HG03280 (cell line): ENCODE data around the gene SNAPC2.
"Not testable (repeated sequence)": the region's sequence is repeated elsewhere in the genome, so short reads cannot be mapped to it uniquely, and the experiment has no call there.

Experiments
- ATAC-seq: cut with Tn5 transposase; IDR thresholded peaks from one replicate; pipeline ENCODE4 v1.9.1; 2021; ENCODE audit warnings: mild to moderate bottlenecking, moderate library complexity; ENCODE audit not compliant: unreplicated experiment

The SNAPC2 gene

GRCh38 chr19:7888145-7888825, 31.9 kb upstream of the SNAPC2 start, which contains the start of gene LRRC8E:
LRRC8E (plus strand) TSS chr19:7888510; CDS start chr19:7895604, 7,094 bp downstream.
- ATAC-seq: no peak

GRCh38 chr19:7888826-7889217, 31.3 kb upstream of the SNAPC2 start:
- ATAC-seq: no peak

GRCh38 chr19:7893362-7894101, 26.6 kb upstream of the SNAPC2 start:
- not testable (repeated sequence) for ATAC-seq

GRCh38 chr19:7894612-7895309, 25.4 kb upstream of the SNAPC2 start:
- ATAC-seq: no peak

GRCh38 chr19:7895565-7895964, 24.6 kb upstream of the SNAPC2 start:
- no peak for ATAC-seq

GRCh38 chr19:7897292-7897691, 22.8 kb upstream of the SNAPC2 start:
- ATAC-seq: no peak

- no peak for ATAC-seq
Measured at GRCh38 chr19:7898967-7899366, 21.2 kb upstream of the SNAPC2 start.

- ATAC-seq: no peak
Measured at GRCh38 chr19:7899751-7900378, 20.3 kb upstream of the SNAPC2 start.

GRCh38 chr19:7900401-7900870, 19.7 kb upstream of the SNAPC2 start:
- ATAC-seq: no peak

- ATAC-seq: no peak
Measured at GRCh38 chr19:7900931-7901330, 19.2 kb upstream of the SNAPC2 start.

GRCh38 chr19:7901337-7901736, 18.8 kb upstream of the SNAPC2 start:
- ATAC-seq: no peak

GRCh38 chr19:7902796-7903243, 17.3 kb upstream of the SNAPC2 start:
- no peak for ATAC-seq

- peak; percentile 87 for ATAC-seq
Measured at GRCh38 chr19:7903244-7904073, 16.7 kb upstream of the SNAPC2 start, which contains the start of gene MAP2K7. MAP2K7 (plus strand) TSS chr19:7903877; CDS start chr19:7903945, 68 bp downstream.

- peak; percentile 34 for ATAC-seq
Measured at GRCh38 chr19:7904074-7905020, 15.8 kb upstream of the SNAPC2 start.

- no peak for ATAC-seq
Measured at GRCh38 chr19:7905268-7905667, 14.9 kb upstream of the SNAPC2 start.

- no peak for ATAC-seq
Measured at GRCh38 chr19:7905859-7906258, 14.3 kb upstream of the SNAPC2 start.

- no peak for ATAC-seq
Measured at GRCh38 chr19:7907122-7907521, 13.0 kb upstream of the SNAPC2 start.

GRCh38 chr19:7907544-7907943, 12.6 kb upstream of the SNAPC2 start:
- ATAC-seq: no peak
